Measurements from ENCODE around the gene OBI1. TPM values are rescaled to one million over a fixed set of nuclear protein-coding genes. Genes with fewer than 3 reads are reported as not detected.

The OBI1 gene
- total RNA-seq, 3 donors from 2014 or later (not counting 1 experiment from before 2014, with no cell fraction given) = 4.9 to 7.8 (median 5.1) TPM

- Histone ChIP-seq H3K36me3 (ENCODE audit: control insufficient read depth, insufficient read depth, low read length) (no peaks in the 10 kb centered on the region), H3K9me3 (ENCODE audit: control insufficient read depth, insufficient read depth, low read length) (no peaks in the 10 kb centered on the region), H3K27me3 (ENCODE audit: control insufficient read depth, insufficient read depth, low read length) (peaks cover 42% of the 10 kb centered on the region), H3K4me3 (ENCODE audit: low read length) (no peak overlapping the region), H3K4me1 (ENCODE audit: control insufficient read depth, insufficient read depth, low read length) (no peaks in the 10 kb centered on the region), H3K27ac (ENCODE audit: low read length) (no peak overlapping the region)
- 18% methylated on average over 17 of the region's 21 CpGs for WGBS (ENCODE audit: insufficient coverage)
- Mint-ChIP-seq H3K4me1 (peaks cover 0 to 4% of the 10 kb centered on the region in 2 donors), H3K27ac (no peak overlapping the region), H3K4me3 (no peak overlapping the region), H3K36me3 (peaks cover 24% of the 10 kb centered on the region), H3K27me3 (ENCODE audit: low read depth in 2 of 2) (peaks cover 50 to 59% of the 10 kb centered on the region in 2 donors), H3K9me3 (peaks cover 6 to 10% of the 10 kb centered on the region in 2 donors)
- ATAC-seq (no peak), DNase-seq (peak in 1 of 2 donors; percentile 23)
- no peak for TF ChIP-seq CTCF (IDR thresholded peaks at IDR 0.05)
- intact Hi-C loops (cut with micrococcal nuclease) = no loop called here
Observed at GRCh38 chr13:78586706-78587105, 72.2 kb downstream of the OBI1 start.

GRCh38 chr13:78576261-78576660 is 82.7 kb downstream of the OBI1 start:
- H3K27ac Mint-ChIP-seq = no peak overlapping the region
- no peak for TF ChIP-seq CTCF (IDR thresholded peaks at IDR 0.05)
- Histone ChIP-seq H3K36me3 (ENCODE audit: control insufficient read depth, insufficient read depth, low read length) (no peaks in the 10 kb centered on the region), H3K4me1 (ENCODE audit: control insufficient read depth, insufficient read depth, low read length) (no peaks in the 10 kb centered on the region), H3K4me3 (ENCODE audit: low read length) (no peak overlapping the region), H3K9me3 (ENCODE audit: control insufficient read depth, insufficient read depth, low read length) (no peaks in the 10 kb centered on the region), H3K27me3 (ENCODE audit: control insufficient read depth, insufficient read depth, low read length) (peaks cover 3% of the 10 kb centered on the region), H3K27ac (ENCODE audit: low read length) (no peak overlapping the region)
- 89% methylated on average over 3 of the region's 4 CpGs for WGBS (ENCODE audit: insufficient coverage)
- no peak for DNase-seq
- H3K4me1 Mint-ChIP-seq = no peaks in the 10 kb centered on the region
- H3K36me3 Mint-ChIP-seq = no peaks in the 10 kb centered on the region
- peaks cover 7 to 9% of the 10 kb centered on the region in 2 donors for H3K27me3 Mint-ChIP-seq (ENCODE audit: low read depth in 2 of 2)
- H3K4me3 Mint-ChIP-seq = no peak overlapping the region
- ATAC-seq = no peak
- intact Hi-C loops (cut with micrococcal nuclease) = no loop called here
- peaks cover 0 to 3% of the 10 kb centered on the region in 2 donors for H3K9me3 Mint-ChIP-seq

GRCh38 chr13:78572459-78572858 is 86.5 kb downstream of the OBI1 start:
- H3K4me1 ChIP-seq (ENCODE audit: control insufficient read depth, insufficient read depth, low read length) = no peaks in the 10 kb centered on the region
- H3K27ac ChIP-seq (ENCODE audit: low read length) = no peak overlapping the region
- H3K36me3 ChIP-seq (ENCODE audit: control insufficient read depth, insufficient read depth, low read length) = no peaks in the 10 kb centered on the region
- Mint-ChIP-seq H3K4me1 (no peaks in the 10 kb centered on the region), H3K27ac (no peak overlapping the region), H3K27me3 (ENCODE audit: low read depth in 2 of 2) (no peaks in the 10 kb centered on the region), H3K9me3 (peaks cover 0 to 2% of the 10 kb centered on the region in 2 donors), H3K36me3 (no peaks in the 10 kb centered on the region), H3K4me3 (no peak overlapping the region)
- H3K9me3 ChIP-seq (ENCODE audit: control insufficient read depth, insufficient read depth, low read length) = no peaks in the 10 kb centered on the region
- TF ChIP-seq CTCF (IDR thresholded peaks at IDR 0.05) = no peak
- H3K4me3 ChIP-seq (ENCODE audit: low read length) = no peak overlapping the region
- H3K27me3 ChIP-seq (ENCODE audit: control insufficient read depth, insufficient read depth, low read length) = no peaks in the 10 kb centered on the region
- DNase-seq (no peak), ATAC-seq (no peak)
- intact Hi-C loops (cut with micrococcal nuclease) = no loop called here
- WGBS (ENCODE audit: insufficient coverage) = 91% methylated on average over 4 of the region's 5 CpGs

GRCh38 chr13:78569029-78569428 is 89.9 kb downstream of the OBI1 start:
- H3K4me3 ChIP-seq (ENCODE audit: low read length) = no peak overlapping the region
- no peak overlapping the region for H3K27ac ChIP-seq (ENCODE audit: low read length)
- Mint-ChIP-seq H3K27me3 (ENCODE audit: low read depth in 2 of 2) (no peaks in the 10 kb centered on the region), H3K9me3 (no peaks in the 10 kb centered on the region), H3K4me1 (no peaks in the 10 kb centered on the region), H3K36me3 (no peaks in the 10 kb centered on the region), H3K27ac (no peak overlapping the region), H3K4me3 (no peak overlapping the region)
- ATAC-seq (no peak), DNase-seq (no peak)
- no peaks in the 10 kb centered on the region for H3K27me3 ChIP-seq (ENCODE audit: control insufficient read depth, insufficient read depth, low read length)
- H3K9me3 ChIP-seq (ENCODE audit: control insufficient read depth, insufficient read depth, low read length) = no peaks in the 10 kb centered on the region
- no peaks in the 10 kb centered on the region for H3K36me3 ChIP-seq (ENCODE audit: control insufficient read depth, insufficient read depth, low read length)
- no peak for TF ChIP-seq CTCF (IDR thresholded peaks at IDR 0.05)
- H3K4me1 ChIP-seq (ENCODE audit: control insufficient read depth, insufficient read depth, low read length) = no peaks in the 10 kb centered on the region
- intact Hi-C loops (cut with micrococcal nuclease) = no loop called here
- WGBS (ENCODE audit: insufficient coverage) = no CpG with 5 or more reads among the region's 1 CpG
